DMS53 treated with DMSO at 0.1 percent for 48 hours (cell line): ENCODE data around the gene LAPTM5.

Source experiments
- DNase-seq: peaks from one replicate; lab custom pipeline; 2025; ENCODE audit not compliant: unreplicated experiment; lab: John Stamatoyannopoulos, UW

LAPTM5 gene

GRCh38 chr1:30758121-30758688 is 631 bp upstream of the LAPTM5 start:
- no peak for DNase-seq

- no peak for DNase-seq
Measured at GRCh38 chr1:30756545-30757351, 826 bp downstream of the LAPTM5 start.

- no peak for DNase-seq
Measured at GRCh38 chr1:30756206-30756544, 1.4 kb downstream of the LAPTM5 start.

- DNase-seq: no peak
Measured at GRCh38 chr1:30755746-30756145, 1.8 kb downstream of the LAPTM5 start.

- no peak for DNase-seq
Measured at GRCh38 chr1:30755334-30755733, 2.2 kb downstream of the LAPTM5 start.

- DNase-seq: no peak
Measured at GRCh38 chr1:30754684-30755171, 2.8 kb downstream of the LAPTM5 start.

GRCh38 chr1:30753660-30754123 is 3.9 kb downstream of the LAPTM5 start:
- DNase-seq: no peak

- no peak for DNase-seq
Measured at GRCh38 chr1:30753118-30753517, 4.5 kb downstream of the LAPTM5 start.

GRCh38 chr1:30752651-30752908 is 5.0 kb downstream of the LAPTM5 start:
- no peak for DNase-seq

- no peak for DNase-seq
Measured at GRCh38 chr1:30751830-30752650, 5.5 kb downstream of the LAPTM5 start.

GRCh38 chr1:30750731-30751291 is 6.8 kb downstream of the LAPTM5 start:
- DNase-seq: no peak

- DNase-seq: no peak
Measured at GRCh38 chr1:30749691-30750583, 7.6 kb downstream of the LAPTM5 start.

GRCh38 chr1:30748699-30749401 is 8.7 kb downstream of the LAPTM5 start:
- no peak for DNase-seq

- no peak for DNase-seq
Measured at GRCh38 chr1:30748098-30748698, 9.4 kb downstream of the LAPTM5 start.

- DNase-seq: no peak
Measured at GRCh38 chr1:30747033-30748008, 10.3 kb downstream of the LAPTM5 start.

- DNase-seq: no peak
Measured at GRCh38 chr1:30746212-30747032, 11.2 kb downstream of the LAPTM5 start.

GRCh38 chr1:30745834-30746208 is 11.8 kb downstream of the LAPTM5 start:
- DNase-seq: no peak
